Panc1 (cell line): Measurements from ENCODE around the gene LY6G5B. TPM values are rescaled to one million over a fixed set of nuclear protein-coding genes. Genes with fewer than 3 reads are reported as not detected.

ENCODE experiments used
- ATAC-seq: fragments of 200-7000 bp; cut with Tn5 transposase; 2 replicates; pipeline ENCODE4 v1.9.1; 2020; ENCODE audit warnings: mild to moderate bottlenecking, moderate library complexity
- BruUV-seq: library from RNA; stranded (reverse); fragments of 400-500 nt; replicated peaks from 2 replicates; lab custom pipeline; 2021; lab: Mats Ljungman, UMichigan
- CTCF ChIA-PET: fragments of 300-600 bp; sonication (Branson Sonifier 250); formaldehyde crosslinking; loops from one replicate; lab custom pipeline; 2022; ENCODE audit warnings: antibody characterized with exemption; lab: Charles Lee
- POLR2A ChIA-PET: fragments of 300-600 bp; sonication (Branson Sonifier 250); formaldehyde crosslinking; loops from one replicate; lab custom pipeline; 2022; ENCODE audit warnings: antibody characterized with exemption; lab: Charles Lee
- DNase-seq: peaks from one replicate; pipeline ENCODE4 v3.0.0-alpha.2; 2010; ENCODE audit warnings: low read depth, low spot score
- H3K27ac ChIP-seq: 2 replicates; pipeline ENCODE4 v1.5.1; 2011; ENCODE audit warnings: mild to moderate bottlenecking, low read length, inconsistent platforms
- H3K27me3 ChIP-seq: fragments of 200-500 bp; sonication (Bioruptor generic); 2 replicates; pipeline ENCODE4 v1.6.0; 2014; ENCODE audit warnings: low read length, inconsistent platforms; ENCODE audit not compliant: control insufficient read depth, insufficient read depth
- H3K36me3 ChIP-seq: fragments of 200-500 bp; sonication (Bioruptor generic); 2 replicates; pipeline ENCODE4 v1.5.1; 2014; ENCODE audit warnings: inconsistent platforms, mild to moderate bottlenecking, low read length, moderate library complexity; ENCODE audit not compliant: control insufficient read depth, insufficient read depth
- H3K4me1 ChIP-seq: 2 replicates; pipeline ENCODE4 v1.5.1; 2011; ENCODE audit warnings: inconsistent platforms, mild to moderate bottlenecking, low read length, moderate library complexity; ENCODE audit not compliant: control insufficient read depth, insufficient read depth
- H3K4me3 ChIP-seq, 2 experiments: 2 replicates each; pipeline ENCODE4 v1.5.1; 2011 to 2012; ENCODE audit warnings: low read depth in 2 of 2, low read length in 2 of 2, mild to moderate bottlenecking in 2 of 2, inconsistent platforms in 1 of 2, moderate library complexity in 1 of 2
- H3K9me3 ChIP-seq: fragments of 200-500 bp; sonication (Bioruptor generic); 2 replicates; pipeline ENCODE4 v1.5.1; 2014; ENCODE audit warnings: low read depth, mild to moderate bottlenecking, inconsistent platforms, low read length, moderate library complexity; ENCODE audit not compliant: control insufficient read depth, insufficient read depth
- CTCF ChIP-seq: fragments of 450-650 bp; IDR thresholded peaks from 2 replicates; pipeline ENCODE4 v1.5.1; 2017; ENCODE audit warnings: mild to moderate bottlenecking
- POLR2AphosphoS5 ChIP-seq: IDR thresholded peaks from 2 replicates; pipeline ENCODE4 v1.6.1; 2012; ENCODE audit warnings: mild to moderate bottlenecking, low read depth, low read length, moderate library complexity
- REST ChIP-seq, 2 experiments: IDR thresholded peaks; 2 replicates each; pipeline ENCODE4 v1.6.1; 2011 to 2012; ENCODE audit warnings: low read depth in 2 of 2, control low read depth in 1 of 2, low read length in 1 of 2, mild to moderate bottlenecking in 1 of 2, moderate library complexity in 1 of 2; ENCODE audit not compliant: insufficient read depth in 1 of 2
- SIN3A ChIP-seq: IDR thresholded peaks from 2 replicates; pipeline ENCODE4 v1.6.1; 2012; ENCODE audit warnings: low read depth, mild to moderate bottlenecking, low read length, moderate library complexity, borderline replicate concordance; ENCODE audit not compliant: insufficient read depth
- TCF7L2 ChIP-seq: IDR thresholded peaks from 2 replicates; pipeline ENCODE4 v1.6.1; 2011; ENCODE audit warnings: mild to moderate bottlenecking, low read depth, low read length, inconsistent platforms
- in situ Hi-C: cut with HindIII; loops from 2 replicates; pipeline ENCODE4 v1.10.0; 2016; ENCODE audit warnings: low sequenced_read_pairs, low pct_unique_long_range_greater_than_20kb
- intact Hi-C: fragments of 100-400 bp; cut with micrococcal nuclease; formaldehyde crosslinking; loops from one replicate; pipeline ENCODE4 v1.10.0; 2022; ENCODE audit not compliant: unreplicated experiment
- total RNA-seq: library from RNA; stranded (reverse); gene quantifications from one replicate; pipeline ENCODE4 v1.2.1, GENCODE V29; 2021; ENCODE audit not compliant: unreplicated experiment

The LY6G5B gene
- total RNA-seq, 1 experiment from 2014 or later: 21.2 TPM

GRCh38 chr6:31654574-31655348 is 15.0 kb upstream of the LY6G5B start:
- ChIA-PET CTCF (no interaction called here), POLR2A (interaction anchor here (0.6 kb wide), 1 partner anchor 441 kb away, joined by 3 read pairs; no protein-coding TSS in a partner anchor)
- Histone ChIP-seq H3K4me1 (peaks cover 34% of the 10 kb centered on the region), H3K27me3 (no peaks in the 10 kb centered on the region), H3K36me3 (no peaks in the 10 kb centered on the region; the same call in 1 of the 2 replicates), H3K27ac (no peak overlapping the region), H3K4me3 (no peak overlapping the region), H3K9me3 (no peaks in the 10 kb centered on the region)
- no TSS peak for BruUV-seq
- DNase-seq (no peak), ATAC-seq (no peak)
- intact Hi-C loops (no loop called here), in situ Hi-C loops (no loop called here)
- no peak for TF ChIP-seq TCF7L2
- TF ChIP-seq POLR2AphosphoS5: no peak

GRCh38 chr6:31655349-31656237 is 14.2 kb upstream of the LY6G5B start, which contains the start of gene APOM:
Gene APOM (plus strand): TSS chr6:31655894. CDS start chr6:31655967, 73 bp downstream.
- CTCF ChIA-PET: no interaction called here
- Histone ChIP-seq H3K9me3 (no peaks in the 10 kb centered on the region), H3K27ac (no peak within 1 kb of the TSS), H3K36me3 (no peaks in the 10 kb centered on the region; the same call in 1 of the 2 replicates), H3K4me1 (peaks cover 34% of the 10 kb centered on the region), H3K4me3 (no peak within 1 kb of the TSS), H3K27me3 (no peaks in the 10 kb centered on the region)
- ATAC-seq (no peak), DNase-seq (no peak)
- BruUV-seq: no TSS peak
- in situ Hi-C loops: no loop called here
- POLR2A ChIA-PET: no interaction called here
- intact Hi-C loops: no loop called here
- TF ChIP-seq TCF7L2: no peak
- no peak for TF ChIP-seq CTCF
- no peak for TF ChIP-seq REST (IDR thresholded peaks at IDR 0.05; ENCODE audit: insufficient read depth in 1 of 2, low read depth in 2 of 2, low read length in 1 of 2)
- no peak for TF ChIP-seq SIN3A
- no peak for TF ChIP-seq POLR2AphosphoS5
